ENCODE measurements around the gene MYO1B.

The MYO1B gene

DNA sequence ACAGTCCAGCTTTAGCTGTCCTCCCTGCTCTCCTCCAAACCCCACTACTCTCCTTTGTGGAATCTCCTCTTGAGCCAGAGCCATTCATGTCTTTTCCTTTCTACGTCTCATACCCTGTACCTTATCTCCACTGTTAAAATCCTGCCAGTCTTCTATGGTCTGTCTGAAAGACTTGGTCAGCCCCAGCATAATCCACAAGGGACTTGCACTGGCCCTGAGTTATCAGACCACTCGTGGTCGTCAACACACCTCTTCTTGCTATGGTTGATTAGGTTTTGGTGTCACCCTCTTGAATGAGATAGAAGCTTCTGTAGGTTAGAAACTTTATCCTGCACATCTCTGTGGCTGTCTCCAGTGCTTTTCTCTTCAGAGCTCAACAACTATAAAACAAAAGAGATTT is 56.8 kb downstream of the MYO1B start:
- DNase-seq = no peak

DNA sequence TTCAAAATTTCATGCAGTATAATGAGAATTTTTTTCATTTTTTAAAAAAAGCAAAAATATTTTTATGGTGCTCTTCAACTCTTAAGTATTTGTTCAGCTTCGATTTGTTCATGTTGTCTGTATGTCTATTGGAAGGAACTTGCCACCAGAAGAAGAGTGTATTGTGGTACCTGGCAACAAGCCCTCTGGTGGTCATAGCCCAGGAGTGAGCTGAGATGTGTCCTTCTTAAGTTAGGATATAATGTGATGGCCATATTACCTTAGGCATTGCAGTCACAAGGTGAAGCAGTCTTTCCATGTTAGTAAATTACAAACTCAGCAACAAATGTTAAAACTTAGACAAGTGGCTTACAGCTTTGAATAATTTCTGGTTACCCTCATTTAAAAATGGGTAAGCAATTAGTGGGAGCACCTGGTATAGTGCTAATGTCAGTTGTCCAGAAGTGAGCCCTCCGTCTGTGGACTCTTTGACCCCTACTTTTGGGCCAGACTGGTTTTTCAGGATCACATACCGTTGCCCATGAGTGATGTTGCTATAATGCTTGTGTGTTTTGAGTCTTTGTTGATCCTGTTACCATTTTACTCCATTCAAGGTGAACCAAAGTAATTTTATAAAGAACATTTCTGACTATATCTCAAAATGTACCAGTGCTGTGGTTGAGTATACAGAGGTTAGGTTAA is 57.4 kb downstream of the MYO1B start:
- DNase-seq = no peak

DNA sequence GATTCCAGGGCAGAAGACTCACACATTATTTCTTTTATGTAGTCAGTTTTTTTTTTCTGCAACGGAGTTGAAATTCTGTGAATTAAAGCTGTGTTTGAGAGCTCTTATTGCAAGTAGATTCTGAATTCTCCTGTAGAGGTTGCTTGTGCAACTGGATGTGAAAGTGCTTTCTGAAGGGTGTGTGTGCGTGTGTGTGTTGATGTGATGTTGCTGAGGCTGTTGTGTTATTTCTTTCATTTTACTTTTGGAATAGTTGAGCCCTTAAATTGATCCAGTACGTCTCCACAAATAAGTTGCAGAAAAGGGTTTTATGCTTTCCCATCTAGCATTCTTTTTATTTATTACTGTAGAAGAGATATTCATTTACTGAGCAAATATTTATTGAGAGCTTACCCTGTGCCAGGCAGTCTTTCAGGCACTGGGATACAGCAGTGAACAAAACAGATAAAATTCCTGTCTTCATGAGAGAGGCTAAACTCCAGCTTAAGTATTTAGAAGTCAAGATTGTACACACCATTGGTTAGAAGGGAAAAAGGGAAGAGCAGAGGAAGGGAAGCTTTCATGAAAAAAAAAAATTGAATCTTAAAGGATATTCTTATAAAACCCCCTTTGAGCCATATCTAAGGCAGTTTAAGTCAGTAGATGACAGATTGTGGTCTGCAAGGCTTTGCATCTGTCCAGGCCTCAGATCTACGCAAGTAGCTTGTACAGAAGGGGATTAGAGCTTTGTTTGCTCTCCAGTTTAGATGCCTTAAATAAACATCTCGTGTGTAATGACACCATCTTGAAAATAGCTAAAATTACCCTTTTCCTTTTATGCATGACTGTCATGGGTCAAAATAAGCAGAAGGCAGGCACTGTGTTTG is 58.2 kb downstream of the MYO1B start:
- DNase-seq = no peak

DNA sequence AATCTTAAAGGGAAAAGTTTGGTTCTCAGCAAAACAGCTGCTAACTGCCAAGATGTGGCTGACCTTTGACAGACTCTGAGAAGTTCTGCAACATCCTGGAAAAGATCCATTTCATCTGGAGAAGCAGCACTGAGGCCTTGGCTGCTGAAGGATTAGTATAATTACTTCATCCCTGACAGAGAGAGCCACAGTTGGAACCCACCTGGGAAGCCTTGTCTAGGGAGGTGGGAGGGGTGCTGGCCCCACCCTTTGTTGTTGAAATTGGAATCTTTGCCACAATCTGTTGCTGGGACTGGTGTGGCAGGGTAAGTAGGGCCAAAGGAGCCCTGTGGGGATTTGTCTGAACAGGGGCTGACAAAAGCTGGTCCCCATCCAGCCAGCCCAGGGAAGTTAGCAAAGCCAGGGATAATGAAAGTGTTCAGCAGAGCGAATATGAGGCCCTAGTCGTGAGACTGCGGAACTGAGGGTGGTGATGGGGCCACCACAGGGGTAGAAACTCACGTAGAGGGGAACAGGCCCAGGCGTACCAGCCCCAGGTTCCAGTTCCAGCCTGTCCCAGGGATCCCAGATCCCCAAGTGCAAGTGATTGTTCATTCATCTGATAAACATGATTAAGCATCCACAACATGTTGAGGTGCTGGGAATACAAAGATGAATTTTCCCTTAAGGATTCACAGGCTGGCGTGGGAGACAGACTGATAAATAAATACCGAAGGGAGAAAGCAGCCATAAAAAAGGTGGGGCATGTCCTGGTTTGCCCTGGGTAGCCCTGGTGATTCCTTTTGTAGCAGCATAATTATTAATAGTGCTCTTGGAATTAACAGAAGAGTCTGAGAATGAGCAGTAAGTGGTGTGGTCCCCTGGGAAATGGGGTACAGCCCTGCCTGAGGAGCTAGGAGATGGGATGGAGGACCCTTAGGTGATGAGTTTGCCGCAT is 60.0 kb downstream of the MYO1B start:
- no peak for DNase-seq

DNA sequence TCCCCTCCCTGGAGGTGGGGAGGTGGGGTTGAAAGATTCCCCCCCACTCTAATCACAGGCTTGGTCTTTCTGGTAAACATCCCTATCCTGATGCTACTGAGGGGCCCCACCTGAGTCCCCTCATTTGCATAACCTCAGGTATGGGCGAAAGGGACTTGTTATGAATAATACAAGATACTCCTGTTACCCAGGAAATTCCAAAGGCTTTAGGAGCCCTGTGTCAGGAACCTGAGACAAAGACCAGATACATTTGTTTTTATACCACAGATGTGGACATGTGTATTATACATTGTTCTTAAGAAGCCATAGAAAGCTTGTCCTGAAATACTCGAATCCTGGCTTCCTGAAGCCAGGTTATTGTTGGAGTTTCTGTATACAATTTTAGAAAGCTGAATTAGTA is 62.8 kb downstream of the MYO1B start:
- DNase-seq = no peak

DNA sequence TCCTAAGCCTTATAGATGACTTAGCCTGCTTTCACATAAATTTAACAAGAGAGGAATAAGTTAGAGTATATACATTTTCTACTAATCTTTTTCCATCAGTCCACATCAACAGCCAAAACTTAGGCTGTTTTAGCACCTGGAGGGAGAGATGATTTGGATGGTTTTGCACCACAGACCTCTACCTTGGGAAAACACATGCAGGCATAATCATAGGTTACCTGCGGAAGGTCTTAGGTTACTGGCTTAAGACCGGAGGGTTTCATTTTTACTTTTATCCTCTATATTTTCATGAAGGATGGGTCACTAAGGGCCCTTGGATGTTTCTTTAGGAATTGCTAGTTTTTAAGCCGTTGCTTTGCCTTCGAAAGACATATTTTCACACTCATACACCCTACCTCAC is 66.0 kb downstream of the MYO1B start:
- DNase-seq = no peak

DNA sequence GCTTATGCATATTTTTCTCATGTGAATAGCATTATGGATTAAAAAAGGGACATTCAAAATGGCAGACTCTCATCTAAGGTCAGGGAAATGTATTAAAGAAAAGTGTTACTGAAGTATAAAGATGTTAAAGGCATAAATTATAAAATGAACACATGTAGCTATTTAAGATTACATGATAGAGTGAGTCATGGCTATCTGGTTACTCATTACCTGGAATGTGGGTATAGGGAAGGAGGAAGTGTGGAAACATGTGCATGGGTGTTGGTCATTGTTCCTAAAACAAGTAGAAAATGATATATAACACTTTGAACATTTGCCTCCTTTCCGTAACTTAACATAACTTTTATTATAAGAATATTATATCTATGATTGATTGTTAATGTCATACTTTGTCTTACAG is 66.4 kb downstream of the MYO1B start:
- no peak for DNase-seq

DNA sequence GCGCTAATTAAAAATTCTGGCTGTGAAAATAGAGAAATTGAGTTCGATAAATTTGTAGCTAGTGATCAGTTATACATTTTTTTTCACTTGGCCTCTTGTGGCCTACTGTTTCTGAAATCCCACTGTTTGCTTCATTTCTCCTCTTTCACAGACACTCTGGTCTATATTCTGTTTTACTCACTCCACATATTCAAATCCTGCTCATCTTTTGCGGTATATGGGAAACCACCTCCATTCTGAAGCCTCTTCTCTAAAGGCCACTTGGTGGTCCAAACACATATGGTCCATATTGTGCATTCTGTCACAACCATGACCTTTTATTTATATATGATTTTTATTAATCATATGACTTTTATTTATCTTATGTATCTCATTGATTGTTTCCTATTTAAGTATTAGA is 67.0 kb downstream of the MYO1B start:
- no peak for DNase-seq

DNA sequence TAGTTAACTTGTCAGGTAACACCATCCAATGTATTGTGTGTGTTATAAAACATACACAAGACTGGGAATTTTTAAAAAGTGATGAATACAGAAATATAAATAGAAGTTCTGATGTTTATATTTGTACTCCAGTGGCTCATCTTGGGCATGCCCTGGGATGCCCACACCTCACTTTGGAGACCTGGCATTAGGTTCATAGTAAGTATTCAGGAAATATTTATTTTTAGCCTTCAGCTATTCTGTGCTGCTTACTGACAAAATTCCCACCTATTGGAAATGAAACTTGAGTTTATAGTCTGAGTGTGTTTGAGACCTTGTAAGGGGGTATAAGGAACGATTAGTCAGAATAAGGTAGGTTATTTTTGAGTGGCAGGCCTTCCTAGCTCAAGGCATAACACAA is 67.5 kb downstream of the MYO1B start:
- DNase-seq = no peak

DNA sequence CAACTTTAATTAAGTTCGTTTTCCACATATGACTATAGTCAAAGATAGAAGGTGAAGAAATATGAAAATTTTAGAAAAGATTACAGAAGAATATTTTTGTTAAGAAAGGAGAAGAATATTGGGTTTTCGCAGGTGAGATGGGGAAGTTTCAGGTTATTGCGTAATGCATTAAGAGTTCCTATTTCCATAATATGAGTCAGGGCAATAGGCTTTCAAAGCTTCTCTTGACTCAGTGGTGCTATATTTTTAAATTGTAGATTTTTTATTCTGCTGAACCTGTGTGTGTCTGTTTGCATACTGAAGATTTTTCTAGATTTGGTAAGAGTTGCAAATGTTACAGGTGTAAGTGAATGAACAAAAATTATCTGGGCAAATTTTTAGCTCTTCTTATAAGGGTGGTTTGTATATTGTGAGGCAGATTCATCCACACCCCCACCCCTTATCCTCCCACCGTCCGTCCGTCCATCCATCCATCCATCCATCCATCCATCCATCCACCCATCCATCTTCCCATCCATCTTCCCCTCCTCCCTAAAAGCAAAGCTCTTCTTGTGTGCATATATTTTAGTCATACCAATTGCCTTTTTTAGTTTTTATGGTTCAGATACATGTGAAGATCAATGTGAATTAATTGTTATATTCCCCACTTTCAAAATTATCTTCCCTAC is 69.6 kb downstream of the MYO1B start:
- DNase-seq = no peak

DNA sequence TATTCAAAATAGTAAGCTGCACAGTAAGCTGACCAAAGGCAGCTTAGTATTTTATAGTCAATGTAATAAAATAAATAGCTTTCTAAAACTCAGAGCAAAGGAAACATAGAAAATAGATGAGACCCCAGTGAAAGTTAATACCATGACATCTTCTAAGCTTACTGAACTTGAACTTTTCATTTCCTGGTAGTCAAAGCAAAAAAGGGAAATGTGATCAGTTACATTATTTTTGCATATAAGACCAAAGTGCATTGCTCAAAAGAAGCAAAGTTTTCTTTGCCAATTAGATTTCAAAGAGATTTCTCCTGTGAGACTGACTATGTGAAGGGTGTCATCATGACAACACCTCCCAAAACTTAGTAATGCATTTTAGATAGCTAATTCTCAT is 70.2 kb downstream of the MYO1B start:
- no peak for DNase-seq

DNA sequence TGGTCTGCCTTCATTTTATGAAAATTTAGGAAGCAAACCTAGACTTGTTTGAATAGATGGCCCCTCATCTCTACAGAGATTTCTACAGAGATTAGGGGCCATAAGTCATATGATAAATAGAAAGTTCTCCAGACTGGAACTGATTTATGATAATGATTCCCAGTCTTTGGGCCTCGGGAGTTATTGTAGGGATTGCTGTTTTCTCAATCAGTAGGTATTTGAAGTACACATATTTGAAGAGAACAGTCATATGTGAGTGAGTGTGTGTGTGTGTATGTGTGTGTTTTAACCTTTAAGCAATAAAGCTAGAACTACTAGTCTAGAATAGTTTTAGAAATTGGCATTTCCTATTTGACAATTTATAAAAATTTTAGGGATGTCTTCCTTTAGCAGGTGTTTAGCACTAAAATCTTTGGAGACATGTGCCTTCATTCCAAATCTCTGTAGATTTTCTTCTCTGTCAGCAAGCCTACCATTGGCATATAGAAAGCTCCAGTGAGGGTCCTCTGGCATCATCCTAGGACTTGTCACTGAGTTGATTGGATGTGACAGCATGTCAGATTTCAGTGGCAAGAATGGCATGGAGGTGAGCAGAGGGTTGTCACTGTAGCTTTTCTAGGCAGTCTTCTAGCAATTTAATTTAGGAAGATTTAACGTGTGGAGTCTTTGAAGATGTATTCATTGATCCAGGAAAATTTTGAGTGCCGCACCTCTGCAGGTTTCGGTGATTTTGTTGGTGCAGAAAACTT is 71.2 kb downstream of the MYO1B start:
- DNase-seq = no peak

DNA sequence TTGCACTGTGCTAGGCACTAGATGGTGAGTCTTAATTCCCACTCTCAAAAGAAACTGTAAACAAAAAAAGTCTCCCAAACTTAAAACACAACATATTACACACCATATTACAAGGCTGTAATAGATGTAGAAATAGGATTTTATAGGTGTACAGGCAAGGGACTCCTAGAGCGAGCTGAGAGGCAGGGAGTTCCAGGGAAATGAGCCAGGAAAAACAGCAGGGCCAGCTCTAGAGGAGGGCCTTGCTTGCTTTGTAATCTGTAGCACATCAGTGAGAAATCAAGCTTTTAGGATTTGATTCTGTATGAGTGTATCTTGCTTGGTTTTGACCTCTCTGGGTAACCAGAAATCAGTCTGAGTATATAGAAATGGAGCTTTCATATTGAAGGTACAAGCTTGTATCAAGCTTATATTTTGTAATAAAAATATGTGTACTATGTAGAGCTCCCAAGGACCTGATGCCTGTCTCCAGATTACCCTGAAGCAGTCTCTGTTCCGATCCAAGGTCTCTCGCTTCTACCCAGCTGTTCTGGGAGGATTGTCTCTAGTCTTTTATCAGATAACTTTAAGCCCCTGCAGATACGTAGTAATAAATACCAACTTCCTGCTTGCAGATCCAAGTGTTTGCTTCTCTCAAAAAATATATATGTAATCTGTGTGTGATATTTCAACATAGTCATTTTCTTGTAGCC is 73.0 kb downstream of the MYO1B start:
- DNase-seq = no peak

DNA sequence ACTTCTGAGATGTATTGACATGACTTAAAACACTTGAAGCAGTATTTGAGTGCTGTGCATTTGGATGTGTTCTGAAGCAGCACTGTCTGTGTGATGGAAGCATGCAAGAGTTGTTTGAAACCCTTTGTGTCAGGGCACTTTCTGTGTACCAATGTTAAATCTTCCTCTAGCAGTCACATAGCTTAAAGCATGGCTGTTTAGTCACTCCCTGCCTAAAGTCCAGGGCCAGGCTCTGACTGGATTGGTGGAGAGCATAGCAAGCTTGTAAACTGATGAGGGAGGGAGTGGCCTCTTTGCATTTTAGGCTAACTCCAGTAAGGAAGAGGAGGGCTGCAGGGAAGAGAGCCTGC is 73.5 kb downstream of the MYO1B start:
- DNase-seq = no peak

DNA sequence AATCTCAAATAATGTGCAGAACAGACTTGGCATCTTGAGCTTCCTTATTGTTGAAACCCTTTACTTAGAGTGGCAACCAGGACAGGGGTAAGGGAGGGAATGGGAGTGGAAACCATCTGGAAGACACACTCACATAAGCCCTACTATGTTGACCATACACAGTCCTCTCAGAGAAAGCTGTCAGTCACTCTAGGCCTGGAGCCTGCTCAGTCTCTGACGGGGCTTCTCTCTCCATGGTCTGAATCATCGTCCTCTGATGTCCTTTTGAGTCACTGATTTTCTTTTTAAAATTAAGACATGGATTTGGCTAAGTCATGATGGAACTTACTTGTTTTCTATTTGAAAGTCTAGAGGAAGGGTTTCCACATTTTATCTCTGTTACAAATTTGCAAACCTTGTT is 74.0 kb downstream of the MYO1B start:
- DNase-seq = no peak

DNA sequence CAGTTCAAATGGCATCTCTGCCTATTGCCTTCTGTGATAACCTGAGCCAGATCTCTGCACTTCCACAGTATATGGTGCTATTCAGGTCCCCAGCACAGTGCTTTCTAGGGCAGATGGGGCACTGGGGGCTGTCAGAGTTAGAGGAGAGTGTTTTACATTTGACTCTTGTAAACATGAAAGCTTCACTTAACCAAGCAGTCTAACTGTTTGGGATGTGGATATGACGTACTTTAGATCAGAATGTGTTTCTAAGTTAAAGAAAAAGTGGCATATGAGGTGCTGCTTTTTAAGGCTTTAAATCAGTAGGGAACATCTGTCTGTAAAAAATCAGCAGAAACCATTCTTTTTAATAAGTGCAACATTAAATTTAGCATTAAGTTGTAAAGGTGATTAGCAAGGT is 75.7 kb downstream of the MYO1B start:
- no peak for DNase-seq

DNA sequence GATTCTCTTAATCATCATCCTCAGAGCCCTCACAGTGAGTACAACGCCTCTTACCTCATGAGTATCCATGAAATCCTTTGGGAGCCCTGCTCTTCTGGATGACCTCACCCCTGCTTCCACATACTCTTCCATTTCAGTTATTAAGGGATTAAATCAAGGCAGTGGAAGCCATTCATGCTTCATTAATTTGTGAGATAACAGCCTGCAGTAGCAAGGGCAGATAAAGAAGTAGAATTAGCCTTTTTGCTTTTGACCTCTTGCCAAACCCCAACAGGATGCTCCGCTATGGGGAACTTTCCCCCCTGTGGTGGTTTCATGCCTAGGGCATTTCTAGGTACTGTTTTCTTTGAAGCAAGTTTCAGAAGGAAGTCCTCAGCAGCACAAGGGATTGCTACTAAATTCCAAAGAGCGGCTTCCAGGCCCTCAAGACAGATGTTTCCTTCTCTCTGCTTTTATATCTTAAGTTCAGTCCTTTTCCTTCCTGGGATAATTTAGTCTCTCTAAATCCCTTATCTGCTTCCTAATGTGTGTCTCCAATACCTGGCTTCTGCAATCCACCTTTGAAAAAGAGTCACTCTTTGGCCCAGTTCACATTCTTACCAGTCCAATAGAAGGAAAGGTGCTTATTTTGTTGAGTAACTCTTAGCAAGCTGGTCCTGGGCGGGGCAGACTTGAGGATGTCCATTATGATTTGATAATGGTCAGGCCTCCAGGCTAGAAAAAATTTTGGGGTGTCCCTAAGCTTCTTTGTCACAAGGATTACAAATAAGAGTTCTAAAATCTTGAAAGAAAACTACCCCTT is 76.9 kb downstream of the MYO1B start:
- no peak for DNase-seq

DNA sequence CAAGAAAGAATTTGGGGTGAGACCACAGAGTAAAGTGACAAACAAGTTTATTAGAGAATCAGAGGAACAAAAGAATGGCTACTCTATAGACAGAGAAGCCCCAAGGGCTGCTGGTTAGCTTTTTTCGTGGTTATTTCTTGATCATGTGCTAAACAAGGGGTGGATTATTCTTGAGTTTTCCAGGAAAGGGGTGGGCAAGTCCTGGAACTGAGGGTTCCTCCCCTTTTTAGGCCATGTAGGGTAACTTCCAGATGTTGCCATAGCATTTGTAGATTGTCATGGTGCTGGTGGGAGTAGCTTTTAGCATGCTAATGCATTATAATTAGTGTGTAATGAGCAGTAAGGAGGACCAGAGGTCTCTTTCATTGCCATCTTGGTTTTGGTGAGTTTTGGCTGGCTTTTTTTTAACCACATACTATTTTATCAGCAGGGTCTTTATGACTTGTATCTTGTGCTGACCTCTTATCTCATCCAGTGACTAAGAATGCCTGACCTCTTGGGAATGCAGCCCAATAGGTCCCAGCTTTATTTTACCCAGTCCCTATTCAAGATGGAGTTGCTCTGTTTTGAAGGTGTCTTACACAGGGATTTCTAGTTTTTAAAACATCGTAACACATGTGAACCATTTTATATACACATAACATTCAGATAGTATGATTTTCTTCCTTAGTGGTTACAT is 77.8 kb downstream of the MYO1B start:
- no peak for DNase-seq

DNA sequence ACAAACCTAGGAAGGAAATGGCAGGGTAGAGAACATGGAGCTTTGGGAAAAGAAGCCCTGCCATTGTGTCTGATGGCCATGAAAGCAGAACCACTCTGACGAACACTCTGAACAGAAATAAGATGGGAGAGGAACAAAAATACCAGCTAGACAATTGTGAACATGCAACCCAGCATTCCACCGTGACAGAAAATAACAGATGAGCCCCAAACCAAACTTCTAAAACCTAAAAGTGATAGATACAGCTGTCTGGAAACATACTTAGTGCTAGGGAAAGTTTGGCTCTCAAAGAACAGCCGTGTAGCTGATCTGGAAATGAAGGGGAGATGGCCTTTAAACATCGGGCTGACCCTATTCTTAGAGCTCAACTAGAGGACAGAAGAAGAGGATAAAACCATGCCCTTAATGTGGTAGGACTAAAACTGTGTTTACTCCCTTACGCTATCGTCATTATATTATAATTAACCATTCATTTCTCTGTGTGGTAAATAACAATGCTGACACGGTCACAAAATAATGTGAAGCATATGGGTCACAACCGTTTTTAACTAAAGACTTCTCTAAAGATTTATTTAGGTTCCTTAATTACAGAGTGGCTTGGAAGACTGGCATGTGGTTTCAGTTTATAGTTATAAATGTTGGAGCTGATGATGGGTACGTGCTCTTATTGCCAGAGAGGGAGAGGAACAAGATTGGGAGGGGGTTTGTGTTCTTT is 80.6 kb downstream of the MYO1B start:
- no peak for DNase-seq

DNA sequence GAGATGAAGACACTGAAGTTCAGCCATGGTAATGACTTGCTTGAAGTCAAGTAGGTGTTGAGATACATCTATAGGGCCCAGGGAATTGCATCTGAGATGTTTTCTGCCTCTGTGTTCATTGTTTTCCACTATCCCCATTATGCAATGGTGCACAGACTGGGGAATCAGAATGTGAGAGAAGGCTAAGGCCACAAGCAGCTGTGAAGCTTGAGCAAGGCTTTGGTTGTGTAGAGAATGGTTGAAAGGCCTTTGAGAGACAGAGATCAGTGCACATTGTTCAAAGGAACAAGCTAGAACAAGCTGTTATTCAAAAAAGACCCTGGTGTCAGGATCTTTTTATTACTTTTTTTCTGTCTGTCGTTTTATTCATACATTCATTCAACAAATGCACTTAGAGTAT is 82.3 kb downstream of the MYO1B start:
- no peak for DNase-seq
